Caco-2 (cell line): ENCODE results near the gene SMARCA2. TPM values are rescaled to one million over a fixed set of nuclear protein-coding genes. Genes with fewer than 3 reads are reported as not detected.

Experiments used
- BruUV-seq: library from RNA; stranded (reverse); fragments of 400-500 nt; replicated peaks from 2 replicates; lab custom pipeline; 2021; lab: Mats Ljungman, UMichigan
- CTCF ChIA-PET: fragments of 300-600 bp; sonication (Branson Sonifier 250); formaldehyde crosslinking; loops from one replicate; lab custom pipeline; 2022; ENCODE audit warnings: antibody characterized with exemption; lab: Charles Lee
- POLR2A ChIA-PET: fragments of 300-600 bp; sonication (Branson Sonifier 250); formaldehyde crosslinking; loops from one replicate; lab custom pipeline; 2022; ENCODE audit warnings: antibody characterized with exemption; lab: Charles Lee
- DNase-seq, 2 experiments: peaks; one replicate each; pipeline versions ENCODE4 v3.0.0 to v3.0.0-alpha.2; 2020 to 2022
- H3K27me3 ChIP-seq: replicated peaks from 2 replicates; pipeline ENCODE4 v1.6.0; 2011; ENCODE audit warnings: low read length; ENCODE audit not compliant: control insufficient read depth, insufficient read depth
- H3K36me3 ChIP-seq: 2 replicates; pipeline ENCODE4 v1.5.1; 2011; ENCODE audit warnings: low read length; ENCODE audit not compliant: control insufficient read depth, insufficient read depth
- H3K4me1 ChIP-seq: fragments of 250-450 bp; sonication (Bioruptor Pico); 2 replicates; pipeline ENCODE4 v1.5.1; 2020; ENCODE audit warnings: mild to moderate bottlenecking
- H3K4me3 ChIP-seq: 2 replicates; pipeline ENCODE4 v1.5.1; 2011; ENCODE audit warnings: low read depth, mild to moderate bottlenecking, control low read depth, low read length
- H3K9me3 ChIP-seq: fragments of 250-450 bp; sonication (Bioruptor Pico); 2 replicates; pipeline ENCODE4 v1.5.1; 2020; ENCODE audit warnings: mild to moderate bottlenecking, moderate library complexity
- H3K27ac Mint-ChIP-seq: one replicate; pipeline ENCODE4 v1.8.0; 2022; ENCODE audit warnings: mixed read lengths; ENCODE audit not compliant: unreplicated experiment
- H3K27me3 Mint-ChIP-seq: one replicate; pipeline ENCODE4 v1.8.0; 2022; ENCODE audit warnings: mixed read lengths; ENCODE audit not compliant: insufficient read depth, unreplicated experiment
- H3K36me3 Mint-ChIP-seq: one replicate; pipeline ENCODE4 v1.8.0; 2022; ENCODE audit warnings: mild to moderate bottlenecking, mixed read lengths; ENCODE audit not compliant: insufficient read depth, unreplicated experiment
- H3K4me1 Mint-ChIP-seq: one replicate; pipeline ENCODE4 v1.8.0; 2022; ENCODE audit warnings: low read depth, mixed read lengths; ENCODE audit not compliant: unreplicated experiment
- H3K4me3 Mint-ChIP-seq: one replicate; pipeline ENCODE4 v1.8.0; 2022; ENCODE audit warnings: mild to moderate bottlenecking, moderate library complexity, mixed read lengths; ENCODE audit not compliant: unreplicated experiment
- H3K9me3 Mint-ChIP-seq: one replicate; pipeline ENCODE4 v1.8.0; 2022; ENCODE audit warnings: mixed read lengths; ENCODE audit not compliant: unreplicated experiment
- CTCF ChIP-seq, 2 experiments: fragments of 200-600 bp in 1 of 2; IDR thresholded peaks; 1 replicate in 1 of 2; 2 replicates in 1 of 2; pipeline versions ENCODE4 v1.5.1 to v1.8.0; 2011 to 2022; ENCODE audit warnings: antibody characterized with exemption in 1 of 2, control low read depth in 1 of 2, inconsistent platforms in 1 of 2, low read depth in 1 of 2, low read length in 1 of 2, mild to moderate bottlenecking in 1 of 2, moderate library complexity in 1 of 2; ENCODE audit not compliant: insufficient read depth in 1 of 2, severe bottlenecking in 1 of 2, unreplicated experiment in 1 of 2
- intact Hi-C: fragments of 100-400 bp; cut with micrococcal nuclease; formaldehyde crosslinking; loops from one replicate; pipeline ENCODE4 v1.10.0; 2022; ENCODE audit not compliant: unreplicated experiment
- total RNA-seq: library from RNA; stranded (reverse); gene quantifications from 2 replicates; pipeline ENCODE4 v1.2.3, GENCODE V29; 2022

SMARCA2 gene
- total RNA-seq, 1 experiment from 2014 or later: 13.5 TPM

DNA sequence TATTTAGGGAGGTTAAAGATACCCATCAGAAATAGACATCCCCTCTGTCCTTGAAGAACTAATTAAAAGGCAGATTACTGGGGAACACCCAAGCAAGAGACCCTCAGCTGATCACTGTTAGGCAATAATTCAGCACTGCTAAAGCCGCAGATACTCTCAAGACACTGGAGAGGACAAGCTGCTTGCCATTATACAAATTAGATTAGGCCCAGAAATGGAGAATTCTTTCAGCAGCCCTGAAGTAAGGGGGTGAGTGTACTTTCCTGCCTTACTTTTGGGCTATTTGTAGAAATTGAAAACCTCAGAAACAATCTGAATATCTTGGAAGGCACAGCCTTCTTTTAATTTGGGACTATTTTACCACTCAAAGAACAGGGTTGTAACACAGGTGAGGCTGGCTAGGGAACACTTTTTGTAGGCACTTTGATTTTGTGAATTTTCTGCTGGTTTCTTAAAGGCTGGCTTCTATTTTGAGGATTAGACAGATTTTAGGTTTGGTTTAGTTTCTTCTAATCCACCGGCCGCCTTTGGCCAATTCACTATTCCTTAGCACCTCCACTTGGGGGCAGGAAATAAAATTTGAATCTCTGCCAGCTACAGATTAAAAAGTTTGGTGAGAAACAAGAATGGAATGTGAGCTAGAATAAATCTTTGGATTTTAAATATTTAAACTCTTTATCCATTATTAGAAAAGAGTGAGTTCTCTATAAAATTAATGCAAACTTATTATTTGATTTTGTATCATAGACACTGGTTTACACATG lies 106.0 kb downstream of the SMARCA2 start:
- no peak for DNase-seq
- H3K4me3 ChIP-seq: no peak overlapping the region
- H3K4me3 Mint-ChIP-seq: no peak overlapping the region
- H3K9me3 ChIP-seq: no peaks in the 10 kb centered on the region
- no peaks in the 10 kb centered on the region for H3K4me1 Mint-ChIP-seq
- peaks cover 4% of the 10 kb centered on the region for H3K27me3 Mint-ChIP-seq
- no TSS peak for BruUV-seq
- H3K27ac Mint-ChIP-seq: no peak overlapping the region
- H3K36me3 ChIP-seq: no peaks in the 10 kb centered on the region
- ChIA-PET CTCF (no interaction called here), POLR2A (no interaction called here)
- H3K27me3 ChIP-seq: no peaks in the 10 kb centered on the region
- H3K4me1 ChIP-seq: no peaks in the 10 kb centered on the region
- intact Hi-C loops: no loop called here
- H3K36me3 Mint-ChIP-seq: no peaks in the 10 kb centered on the region
- H3K9me3 Mint-ChIP-seq: no peaks in the 10 kb centered on the region
- TF ChIP-seq CTCF (IDR thresholded peaks at IDR 0.05; ENCODE audit: insufficient read depth in 1 of 2, low read depth in 1 of 2, low read length in 1 of 2, severe bottlenecking in 1 of 2, unreplicated experiment in 1 of 2): no peak

- Mint-ChIP-seq H3K9me3 (no peaks in the 10 kb centered on the region), H3K4me1 (no peaks in the 10 kb centered on the region), H3K36me3 (no peaks in the 10 kb centered on the region), H3K27me3 (peaks cover 6% of the 10 kb centered on the region), H3K27ac (no peak overlapping the region), H3K4me3 (no peak overlapping the region)
- ChIA-PET CTCF (interaction anchor here (0.7 kb wide), 1 partner anchor 55 kb away, joined by 3 read pairs; no protein-coding TSS in a partner anchor), POLR2A (no interaction called here)
- Histone ChIP-seq H3K4me1 (no peaks in the 10 kb centered on the region), H3K4me3 (no peak overlapping the region), H3K9me3 (no peaks in the 10 kb centered on the region), H3K27me3 (no peaks in the 10 kb centered on the region), H3K36me3 (no peaks in the 10 kb centered on the region)
- no peak for TF ChIP-seq CTCF (IDR thresholded peaks at IDR 0.05; ENCODE audit: insufficient read depth in 1 of 2, low read depth in 1 of 2, low read length in 1 of 2, severe bottlenecking in 1 of 2, unreplicated experiment in 1 of 2)
- no peak for DNase-seq
- intact Hi-C loops: no loop called here
- no TSS peak for BruUV-seq
These were observed 107.2 kb downstream of the SMARCA2 start for GRCh38 chr9:2122299-2122698.

GRCh38 chr9:2125906-2126305 lies 110.8 kb downstream of the SMARCA2 start:
- TF ChIP-seq CTCF (IDR thresholded peaks at IDR 0.05; ENCODE audit: insufficient read depth in 1 of 2, low read depth in 1 of 2, low read length in 1 of 2, severe bottlenecking in 1 of 2, unreplicated experiment in 1 of 2): no peak
- no peaks in the 10 kb centered on the region for H3K9me3 Mint-ChIP-seq
- peaks cover 7% of the 10 kb centered on the region for H3K27me3 Mint-ChIP-seq
- BruUV-seq: no TSS peak
- no peaks in the 10 kb centered on the region for H3K36me3 Mint-ChIP-seq
- ChIA-PET CTCF (no interaction called here), POLR2A (no interaction called here)
- H3K27ac Mint-ChIP-seq: no peak overlapping the region
- no peak overlapping the region for H3K4me3 ChIP-seq
- no peak overlapping the region for H3K4me3 Mint-ChIP-seq
- no peaks in the 10 kb centered on the region for H3K4me1 Mint-ChIP-seq
- H3K27me3 ChIP-seq: no peaks in the 10 kb centered on the region
- DNase-seq: no peak
- H3K4me1 ChIP-seq: no peaks in the 10 kb centered on the region
- H3K36me3 ChIP-seq: no peaks in the 10 kb centered on the region
- intact Hi-C loops: no loop called here
- no peaks in the 10 kb centered on the region for H3K9me3 ChIP-seq
